GM21528 (cell line): ENCODE data around the gene APOC1.
"Not testable (repeated sequence)": the region's sequence is repeated elsewhere in the genome, so short reads cannot be mapped to it uniquely, and the experiment has no call there.

Experiments
- ATAC-seq: cut with Tn5 transposase; IDR thresholded peaks from one replicate; pipeline ENCODE4 v1.9.1; 2021; ENCODE audit warnings: mild to moderate bottlenecking, moderate library complexity; ENCODE audit not compliant: unreplicated experiment, low FRiP score

APOC1 gene

DNA sequence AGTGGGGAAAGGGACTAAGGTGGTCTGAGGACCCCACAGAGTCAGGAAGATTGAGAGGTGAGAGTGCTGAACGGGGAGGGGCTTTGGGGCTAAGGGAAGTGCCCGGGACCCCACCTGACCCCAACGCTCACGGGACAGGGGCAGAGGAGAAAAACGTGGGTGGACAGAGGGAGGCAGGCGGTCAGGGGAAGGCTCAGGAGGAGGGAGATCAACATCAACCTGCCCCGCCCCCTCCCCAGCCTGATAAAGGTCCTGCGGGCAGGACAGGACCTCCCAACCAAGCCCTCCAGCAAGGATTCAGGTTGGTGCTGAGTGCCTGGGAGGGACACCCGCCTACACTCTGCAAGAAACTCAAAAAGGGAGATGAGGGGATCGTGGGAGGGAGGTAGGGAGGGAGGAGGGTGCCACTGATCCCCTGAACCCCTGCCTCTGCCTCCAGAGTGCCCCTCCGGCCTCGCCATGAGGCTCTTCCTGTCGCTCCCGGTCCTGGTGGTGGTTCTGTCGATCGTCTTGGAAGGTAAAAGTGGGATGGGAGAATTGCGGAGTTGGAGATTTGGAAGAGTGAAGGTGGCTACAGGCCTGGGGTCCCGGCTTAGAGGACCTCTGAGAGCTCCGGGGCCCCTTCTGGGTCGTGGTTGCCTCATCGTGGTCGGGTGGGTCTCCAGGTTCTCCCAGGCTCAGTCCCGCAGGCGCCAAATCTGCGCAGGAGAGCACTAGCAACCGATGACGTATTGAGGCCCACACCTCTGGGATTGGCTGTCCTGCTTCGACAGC, at the start of gene APOC1:
Gene APOC1 (plus strand): TSS at position 176 of the 774 bp plus-strand sequence. CDS start 284 bp downstream, at position 460.
- ATAC-seq, result peak; percentile 92

DNA sequence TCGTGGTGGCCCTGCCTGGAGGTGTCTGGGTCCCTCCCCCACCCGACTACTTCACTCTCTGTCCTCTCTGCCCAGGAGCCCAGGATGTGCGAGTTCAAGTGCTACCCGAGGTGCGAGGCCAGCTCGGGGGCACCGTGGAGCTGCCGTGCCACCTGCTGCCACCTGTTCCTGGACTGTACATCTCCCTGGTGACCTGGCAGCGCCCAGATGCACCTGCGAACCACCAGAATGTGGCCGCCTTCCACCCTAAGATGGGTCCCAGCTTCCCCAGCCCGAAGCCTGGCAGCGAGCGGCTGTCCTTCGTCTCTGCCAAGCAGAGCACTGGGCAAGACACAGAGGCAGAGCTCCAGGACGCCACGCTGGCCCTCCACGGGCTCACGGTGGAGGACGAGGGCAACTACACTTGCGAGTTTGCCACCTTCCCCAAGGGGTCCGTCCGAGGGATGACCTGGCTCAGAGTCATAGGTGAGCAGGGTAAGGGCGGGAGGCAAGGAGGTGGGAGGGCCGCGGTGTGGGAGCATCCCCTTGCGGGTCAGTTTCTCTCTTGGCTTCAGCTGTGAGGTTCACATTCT, 49.1 kb upstream of the APOC1 start:
- ATAC-seq, result no peak

DNA sequence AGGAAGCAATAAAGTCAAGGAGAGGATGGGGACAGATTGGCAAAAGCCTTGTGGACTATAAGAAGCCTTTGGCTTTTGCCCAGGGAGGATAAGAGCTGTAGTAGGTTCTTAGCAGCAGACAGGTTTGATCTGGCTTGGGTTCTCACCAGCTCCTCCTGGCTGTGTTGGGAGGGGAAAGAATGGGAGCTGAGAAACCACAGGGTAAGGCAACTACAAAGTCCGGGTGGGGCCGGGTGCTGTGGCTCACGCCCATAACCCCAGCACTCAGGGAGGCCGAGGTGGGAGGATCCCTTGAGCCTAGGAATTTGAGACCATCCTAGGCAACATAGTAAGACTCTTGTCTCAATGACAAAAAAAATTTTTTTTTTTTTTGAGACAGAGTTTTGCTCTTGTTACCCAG, 47.7 kb upstream of the APOC1 start:
- no peak for ATAC-seq

DNA sequence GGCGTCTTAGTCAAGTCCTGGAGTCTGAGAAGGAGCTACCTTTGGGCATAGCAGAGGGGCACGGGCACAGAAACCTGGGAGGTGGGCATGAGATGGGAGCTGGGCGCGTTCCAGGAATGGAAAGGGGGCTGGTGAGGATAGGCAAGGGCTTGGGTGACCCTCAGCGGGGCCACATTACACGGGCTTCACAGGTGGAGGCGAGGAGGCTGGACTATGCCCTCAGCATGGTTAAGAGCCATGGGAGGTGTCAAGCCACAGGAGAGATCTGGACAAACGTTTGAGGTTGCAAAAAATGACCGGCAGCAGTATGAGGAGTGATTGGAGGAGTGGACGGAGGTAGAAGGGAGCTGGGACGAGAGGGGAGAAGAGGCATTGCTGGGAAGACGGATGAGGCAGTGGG, 46.8 kb upstream of the APOC1 start:
- no peak for ATAC-seq

DNA sequence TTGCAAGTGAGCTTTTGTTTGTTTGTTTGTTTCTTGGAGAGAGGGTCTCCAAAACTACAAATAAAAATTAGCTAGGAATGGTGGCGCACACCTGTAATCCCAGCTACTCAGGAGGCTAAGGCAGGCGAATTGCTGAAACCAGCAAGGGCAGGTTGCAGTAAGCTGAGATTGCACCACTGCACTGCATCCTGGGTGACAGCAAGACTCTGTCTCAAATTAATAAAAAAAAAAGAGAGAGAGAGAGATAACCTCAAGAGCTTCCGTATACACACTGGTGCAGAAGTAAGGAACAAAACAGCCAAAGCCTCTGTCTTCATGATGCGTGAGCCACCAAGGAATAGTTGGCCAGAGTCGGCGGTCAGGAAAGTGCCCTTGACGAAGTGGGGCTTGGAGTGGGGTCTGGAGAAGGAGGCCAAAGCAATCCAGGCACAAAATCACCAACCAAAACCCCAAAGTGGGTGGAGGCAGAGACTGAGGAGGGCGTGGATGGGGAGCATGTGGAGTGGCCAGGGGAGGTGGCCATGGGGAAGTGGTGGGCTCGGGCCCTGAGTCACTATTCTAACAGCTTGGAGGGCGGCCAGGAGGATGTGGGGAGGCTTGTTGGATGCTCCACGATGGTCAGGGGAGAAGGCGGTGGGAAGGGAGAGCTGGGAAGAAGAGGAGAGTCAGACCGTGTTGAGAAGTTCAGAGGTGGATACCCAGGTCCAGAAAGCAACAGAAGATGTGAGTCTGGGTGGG, 44.5 kb upstream of the APOC1 start:
- ATAC-seq, result no peak

DNA sequence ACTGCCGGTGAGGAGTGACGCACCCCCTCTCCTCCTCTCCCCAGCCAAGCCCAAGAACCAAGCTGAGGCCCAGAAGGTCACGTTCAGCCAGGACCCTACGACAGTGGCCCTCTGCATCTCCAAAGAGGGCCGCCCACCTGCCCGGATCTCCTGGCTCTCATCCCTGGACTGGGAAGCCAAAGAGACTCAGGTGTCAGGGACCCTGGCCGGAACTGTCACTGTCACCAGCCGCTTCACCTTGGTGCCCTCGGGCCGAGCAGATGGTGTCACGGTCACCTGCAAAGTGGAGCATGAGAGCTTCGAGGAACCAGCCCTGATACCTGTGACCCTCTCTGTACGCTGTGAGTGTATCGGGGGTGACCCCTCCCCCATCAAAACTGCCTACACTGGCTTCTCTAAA, 42.6 kb upstream of the APOC1 start:
- no peak for ATAC-seq

DNA sequence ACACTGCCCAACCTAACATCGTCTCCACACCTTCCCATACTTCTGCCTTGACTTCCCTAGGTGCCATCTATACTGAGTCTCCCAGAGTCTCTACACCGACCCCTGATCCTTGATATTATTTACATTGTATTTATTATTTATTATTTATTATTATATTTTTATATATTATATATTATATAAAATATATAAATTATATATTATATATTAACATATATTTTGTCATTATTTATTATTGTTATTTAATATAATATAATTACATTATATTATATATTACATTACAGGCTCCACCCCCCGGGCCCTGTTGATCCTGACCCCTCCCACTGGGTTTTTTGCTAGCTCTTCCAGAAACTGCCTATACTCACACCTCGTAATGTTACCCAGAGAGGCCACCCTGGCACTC, 41.7 kb upstream of the APOC1 start:
- ATAC-seq, result no peak

DNA sequence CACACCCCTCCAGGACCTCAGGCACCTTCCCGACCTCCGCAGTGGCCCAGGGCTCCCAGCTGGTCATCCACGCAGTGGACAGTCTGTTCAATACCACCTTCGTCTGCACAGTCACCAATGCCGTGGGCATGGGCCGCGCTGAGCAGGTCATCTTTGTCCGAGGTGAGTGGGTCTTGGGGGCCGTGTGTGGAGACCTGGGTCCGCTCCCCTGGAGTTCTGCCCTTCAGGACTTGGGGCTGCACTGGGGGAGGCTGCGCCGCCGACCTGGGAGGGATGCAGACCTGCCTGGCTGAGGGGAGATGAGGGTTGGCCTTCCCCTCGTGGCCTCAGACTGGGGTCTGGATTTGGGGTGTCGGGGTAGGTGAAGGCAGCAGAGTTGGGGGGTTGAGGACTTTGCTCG, 40.1 kb upstream of the APOC1 start:
- ATAC-seq, result no peak

DNA sequence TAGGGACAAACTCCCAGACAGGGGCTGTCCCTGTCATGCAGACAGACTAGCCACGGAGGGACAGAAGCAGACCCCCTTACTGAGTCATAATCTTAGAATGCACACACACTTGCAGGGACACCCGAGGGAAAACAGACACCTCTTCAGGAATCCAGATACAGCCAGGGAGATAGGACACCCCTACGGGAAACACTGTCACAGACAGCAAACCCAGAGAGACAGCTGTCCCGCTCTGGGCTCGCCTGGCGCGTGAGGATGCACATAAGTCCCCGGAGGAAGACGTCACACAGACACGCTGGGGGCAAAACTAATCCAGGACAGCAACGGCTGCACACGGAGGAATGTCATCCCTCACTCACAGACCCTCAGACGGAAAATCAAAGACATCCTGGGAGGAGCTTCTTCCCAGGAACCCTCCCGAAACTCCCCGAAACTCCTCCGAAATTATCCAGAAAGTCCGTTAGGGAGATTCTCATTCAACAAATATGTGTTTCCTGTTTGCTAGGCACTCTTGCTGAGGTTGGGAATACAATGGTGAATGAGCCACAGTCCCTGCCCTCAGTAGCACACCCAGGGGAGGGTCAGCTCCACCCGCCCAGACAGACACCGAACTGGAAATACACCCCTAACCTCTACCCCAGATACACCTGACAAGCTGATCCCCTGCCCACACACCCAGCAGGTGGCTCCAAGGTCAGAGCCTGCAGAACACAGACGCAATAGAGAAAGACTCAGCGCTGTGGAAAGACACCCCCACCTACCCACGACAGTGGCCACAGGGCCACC, 38.5 kb upstream of the APOC1 start:
- no peak for ATAC-seq

DNA sequence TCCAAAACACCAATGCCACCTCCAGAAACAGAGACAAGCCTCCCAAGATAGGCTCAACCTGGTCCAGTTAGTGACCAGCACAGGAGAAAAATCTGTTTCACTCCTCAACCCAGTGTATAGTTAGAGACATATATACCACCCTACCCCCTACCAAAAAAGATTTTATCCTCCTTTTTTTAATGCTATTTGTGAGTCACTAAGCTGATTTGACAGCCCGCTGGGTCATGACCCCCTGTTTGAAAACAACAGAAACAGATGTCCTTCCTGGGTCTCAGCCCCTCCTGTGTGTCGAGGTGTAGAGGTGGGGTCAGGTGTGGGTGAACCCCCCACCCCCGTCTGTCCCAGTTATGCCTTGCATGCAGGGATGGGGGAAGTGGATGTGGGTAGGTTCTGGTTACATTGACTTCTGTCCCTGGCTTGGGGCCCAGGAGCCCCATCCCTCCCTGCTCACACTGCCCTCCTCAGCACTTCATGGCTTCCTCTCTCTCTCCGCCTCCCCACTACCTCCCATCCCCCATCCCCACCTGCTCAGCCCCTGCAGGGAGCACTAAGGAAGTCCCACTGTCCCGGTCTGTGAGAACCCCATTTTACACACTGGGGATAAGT, 37.4 kb upstream of the APOC1 start:
- no peak for ATAC-seq

DNA sequence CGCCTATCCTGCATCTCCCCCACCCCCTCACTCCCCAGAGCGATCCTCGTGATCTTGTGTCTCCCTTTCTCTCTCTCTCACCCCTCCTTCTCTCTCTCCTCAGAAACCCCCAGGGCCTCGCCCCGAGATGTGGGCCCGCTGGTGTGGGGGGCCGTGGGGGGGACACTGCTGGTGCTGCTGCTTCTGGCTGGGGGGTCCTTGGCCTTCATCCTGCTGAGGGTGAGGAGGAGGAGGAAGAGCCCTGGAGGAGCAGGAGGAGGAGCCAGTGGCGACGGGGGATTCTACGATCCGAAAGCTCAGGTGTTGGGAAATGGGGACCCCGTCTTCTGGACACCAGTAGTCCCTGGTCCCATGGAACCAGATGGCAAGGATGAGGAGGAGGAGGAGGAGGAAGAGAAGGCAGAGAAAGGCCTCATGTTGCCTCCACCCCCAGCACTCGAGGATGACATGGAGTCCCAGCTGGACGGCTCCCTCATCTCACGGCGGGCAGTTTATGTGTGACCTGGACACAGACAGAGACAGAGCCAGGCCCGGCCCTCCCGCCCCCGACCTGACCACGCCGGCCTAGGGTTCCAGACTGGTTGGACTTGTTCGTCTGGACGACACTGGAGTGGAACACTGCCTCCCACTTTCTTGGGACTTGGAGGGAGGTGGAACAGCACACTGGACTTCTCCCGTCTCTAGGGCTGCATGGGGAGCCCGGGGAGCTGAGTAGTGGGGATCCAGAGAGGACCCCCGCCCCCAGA, 36.1 kb upstream of the APOC1 start:
- no peak for ATAC-seq

DNA sequence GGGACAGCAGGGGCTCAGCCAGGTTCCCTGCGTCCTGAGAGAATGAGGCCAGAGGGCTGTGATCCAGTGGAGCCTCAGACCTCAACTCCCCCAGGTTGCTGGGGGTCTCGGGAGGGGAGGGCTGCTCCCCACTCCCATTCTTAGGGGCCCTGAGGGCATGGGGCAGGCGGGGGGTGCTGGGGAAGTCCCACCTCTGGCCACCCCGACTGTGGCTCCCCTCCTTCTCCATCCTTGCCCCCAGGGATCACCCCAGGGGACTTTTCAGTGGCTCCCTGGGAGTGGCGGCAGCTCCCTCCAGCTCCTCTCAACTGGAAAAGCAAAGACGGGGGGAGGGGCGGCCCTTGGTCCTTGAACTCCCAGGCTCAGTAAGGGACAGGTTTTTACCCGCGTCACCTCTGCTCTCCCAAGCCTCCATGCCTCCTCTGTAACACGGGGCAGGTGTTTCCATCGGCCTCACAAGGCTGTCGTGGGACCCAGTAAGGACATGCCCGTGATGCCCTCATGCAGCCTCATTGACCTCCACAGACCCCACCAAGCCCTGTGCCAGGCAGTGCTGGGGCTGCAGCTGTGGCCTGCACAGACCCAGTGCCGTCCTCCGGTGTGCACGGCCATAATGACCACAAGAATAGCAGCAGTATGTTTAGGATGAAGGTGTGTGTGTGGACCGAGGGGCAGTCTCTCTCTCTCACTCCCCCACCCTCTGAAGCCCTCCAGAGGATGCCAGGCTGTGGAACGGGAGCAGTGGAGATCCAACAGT, 34.9 kb upstream of the APOC1 start:
- no peak for ATAC-seq

DNA sequence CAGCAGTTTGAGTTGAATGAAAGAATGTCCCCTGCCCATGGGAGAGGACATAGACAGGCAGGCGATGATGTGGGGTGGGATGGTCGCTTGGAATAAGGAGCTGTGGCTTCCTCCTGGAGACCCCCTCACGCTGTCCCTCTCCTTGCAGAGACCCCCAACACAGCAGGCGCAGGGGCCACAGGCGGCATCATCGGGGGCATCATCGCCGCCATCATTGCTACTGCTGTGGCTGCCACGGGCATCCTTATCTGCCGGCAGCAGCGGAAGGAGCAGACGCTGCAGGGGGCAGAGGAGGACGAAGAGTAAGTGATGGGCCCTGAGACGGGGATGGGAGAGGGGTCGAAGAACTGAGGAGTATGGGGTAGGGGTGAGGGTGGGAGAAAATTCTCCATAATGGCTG, 32.3 kb upstream of the APOC1 start:
- no peak for ATAC-seq

DNA sequence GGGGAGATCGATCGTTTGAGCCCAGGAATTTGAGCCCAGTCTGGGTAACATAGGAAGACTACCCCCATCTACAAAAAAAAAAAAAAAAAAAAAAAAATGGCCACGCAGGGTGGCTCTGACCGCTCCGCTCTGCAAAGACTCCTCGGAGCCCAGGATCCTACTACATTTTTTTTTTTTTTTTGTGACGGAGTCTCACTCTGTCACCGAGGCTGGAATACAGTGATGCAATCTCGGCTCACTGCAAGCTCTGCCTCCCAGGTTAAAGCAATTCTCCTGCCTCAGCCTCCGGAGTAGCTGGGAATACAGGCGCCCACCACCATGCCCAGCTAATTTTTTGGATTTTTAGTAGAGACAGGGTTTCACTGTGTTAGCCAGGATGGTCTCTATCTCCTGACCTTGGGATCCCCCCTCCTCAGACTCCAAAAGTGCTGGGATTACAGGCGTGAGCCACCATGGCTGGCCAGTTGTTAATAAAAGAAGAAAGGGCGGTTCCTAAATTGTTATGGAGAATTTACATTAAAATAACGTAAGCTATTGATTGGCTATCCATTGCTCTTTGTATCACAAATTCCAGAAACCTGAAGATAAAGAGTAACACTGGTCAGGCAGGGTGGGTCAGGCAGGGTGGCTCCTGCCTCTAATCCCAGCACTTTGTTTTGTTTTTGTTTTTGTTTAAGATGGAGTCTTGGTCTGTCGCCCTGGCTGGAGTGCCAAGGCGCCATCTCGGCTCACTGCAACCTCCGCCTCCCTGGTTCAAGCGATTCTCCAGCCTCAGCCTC, 31.6 kb upstream of the APOC1 start:
- not testable (repeated sequence) for ATAC-seq

DNA sequence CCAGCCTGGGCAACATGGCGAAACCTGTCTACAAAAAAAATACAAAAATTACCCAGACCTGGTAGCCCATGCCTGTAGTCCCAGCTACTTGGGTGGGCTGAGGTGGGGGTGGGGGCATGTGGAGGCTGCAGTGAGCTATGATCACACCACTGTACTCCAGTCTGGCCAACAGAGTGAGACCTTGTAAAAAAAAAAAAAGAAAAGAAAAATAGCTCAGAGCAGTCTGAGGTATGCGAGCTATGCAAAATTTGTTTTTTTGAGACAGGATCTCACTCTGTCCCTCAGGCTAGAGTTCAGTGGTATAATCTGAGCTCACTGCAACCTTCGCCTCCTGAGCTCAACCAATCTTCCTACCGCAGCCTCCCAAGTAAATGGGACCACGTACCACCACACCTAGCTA, 30.5 kb upstream of the APOC1 start:
- no peak for ATAC-seq

DNA sequence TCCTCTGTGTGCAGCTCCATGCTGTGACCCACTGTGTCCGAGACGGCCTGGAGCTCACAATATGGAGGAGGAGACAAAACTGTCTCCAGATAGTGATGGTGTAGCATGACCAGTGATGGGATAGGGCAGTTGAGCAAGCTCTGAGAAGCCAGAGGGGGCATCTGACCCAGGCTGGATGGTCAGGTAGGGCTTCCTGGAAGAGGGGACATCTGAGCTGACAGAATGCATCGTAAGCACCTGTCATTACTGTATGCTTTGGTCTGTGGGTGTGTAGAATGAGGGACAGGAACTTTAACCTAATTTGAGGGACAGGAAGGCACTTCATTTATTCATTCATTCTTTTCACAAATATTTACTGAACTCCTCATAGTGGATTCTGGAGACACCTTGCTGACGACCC, 29.8 kb upstream of the APOC1 start:
- ATAC-seq, result no peak

DNA sequence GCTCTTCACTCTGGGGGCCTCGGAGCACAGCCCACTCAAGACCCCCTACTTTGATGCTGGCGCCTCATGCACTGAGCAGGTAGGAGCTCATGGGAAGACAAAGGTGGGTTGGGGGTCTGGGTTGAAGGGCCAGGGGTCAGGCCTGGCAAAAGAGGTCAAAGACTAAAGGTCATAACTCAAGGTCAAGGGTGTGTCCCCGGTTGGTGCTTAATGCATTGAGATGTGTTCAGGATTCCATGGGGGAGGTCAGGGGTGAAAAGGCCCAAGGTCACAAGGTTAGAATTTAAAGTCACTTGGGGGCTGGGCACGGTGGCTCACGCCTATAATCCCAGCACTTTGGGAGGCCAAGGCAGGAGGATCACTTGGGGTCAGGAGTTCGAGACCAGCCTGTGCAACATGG, 28.3 kb upstream of the APOC1 start:
- no peak for ATAC-seq

DNA sequence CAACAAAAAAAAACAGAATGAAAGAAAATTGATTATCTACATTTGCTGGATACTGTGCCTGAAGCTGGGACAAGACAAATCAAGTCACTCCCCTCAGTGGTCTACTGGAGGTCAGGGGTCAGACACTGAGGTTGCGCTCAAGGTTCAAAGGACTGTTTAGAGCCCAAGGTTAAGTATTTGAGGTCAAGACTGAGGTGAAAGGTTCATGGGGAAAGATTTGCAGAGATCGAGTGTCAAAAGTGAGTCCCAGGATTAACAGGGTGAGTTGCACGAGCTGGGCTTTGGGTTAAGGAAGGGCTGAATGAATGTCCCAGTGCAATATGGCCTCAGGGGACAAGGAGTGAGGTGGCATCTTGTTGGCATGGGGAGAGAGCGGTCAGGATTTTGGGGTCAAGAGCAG, 26.8 kb upstream of the APOC1 start:
- ATAC-seq, result no peak
